ENCODE measurements around the gene MGAT5B.

MGAT5B gene

GRCh38 chr17:76881408-76881807, 13.2 kb downstream of the MGAT5B start:
- no peak for DNase-seq

GRCh38 chr17:76881966-76882365, 13.8 kb downstream of the MGAT5B start:
- DNase-seq, result no peak

- DNase-seq, result no peak
Observed at GRCh38 chr17:76883744-76884525, 15.7 kb downstream of the MGAT5B start.

GRCh38 chr17:76884995-76885893, 17.0 kb downstream of the MGAT5B start:
- no peak for DNase-seq

- no peak for DNase-seq
Observed at GRCh38 chr17:76885894-76886290, 17.7 kb downstream of the MGAT5B start.

- no peak for DNase-seq
Observed at GRCh38 chr17:76886395-76886794, 18.2 kb downstream of the MGAT5B start.

GRCh38 chr17:76887802-76888201, 19.6 kb downstream of the MGAT5B start:
- no peak for DNase-seq

- no peak for DNase-seq
Observed at GRCh38 chr17:76888661-76889060, 20.5 kb downstream of the MGAT5B start.

- DNase-seq, result no peak
Observed at GRCh38 chr17:76889323-76889722, 21.1 kb downstream of the MGAT5B start.

GRCh38 chr17:76892329-76892728, 24.1 kb downstream of the MGAT5B start:
- no peak for DNase-seq

GRCh38 chr17:76893623-76894334, 25.6 kb downstream of the MGAT5B start:
- no peak for DNase-seq

- no peak for DNase-seq
Observed at GRCh38 chr17:76894842-76895241, 26.6 kb downstream of the MGAT5B start.

- DNase-seq, result no peak
Observed at GRCh38 chr17:76897023-76897422, 28.8 kb downstream of the MGAT5B start.

- no peak for DNase-seq
Observed at GRCh38 chr17:76899414-76899813, 31.2 kb downstream of the MGAT5B start.

GRCh38 chr17:76900723-76901122, 32.5 kb downstream of the MGAT5B start:
- DNase-seq, result no peak

- DNase-seq, result no peak
Observed at GRCh38 chr17:76901542-76902197, 33.5 kb downstream of the MGAT5B start.

- no peak for DNase-seq
Observed at GRCh38 chr17:76902476-76902875, 34.3 kb downstream of the MGAT5B start.

- no peak for DNase-seq
Observed at GRCh38 chr17:76903631-76904030, 35.4 kb downstream of the MGAT5B start.

GRCh38 chr17:76904116-76904515, 35.9 kb downstream of the MGAT5B start:
- DNase-seq, result no peak

GRCh38 chr17:76905036-76905435, 36.8 kb downstream of the MGAT5B start:
- no peak for DNase-seq

GRCh38 chr17:76905836-76906235, 37.6 kb downstream of the MGAT5B start:
- no peak for DNase-seq

- DNase-seq, result no peak
Observed at GRCh38 chr17:76906463-76906862, 38.3 kb downstream of the MGAT5B start.

GRCh38 chr17:76907352-76907751, 39.1 kb downstream of the MGAT5B start:
- DNase-seq, result no peak
